Activated CD8-positive, alpha-beta memory T cell treated with anti-CD3 and anti-CD28 coated beads for 4 hours (primary cell): ENCODE measurements around the gene MRPL55.
A peak's percentile ranks its signal among the peaks of the same experiment; 100 is the strongest.

ENCODE experiments used
- DNase-seq, 2 donors: peaks; one replicate each; pipeline ENCODE4 v3.0.0-alpha.2; 2020; ENCODE audit warnings: low read depth in 2 of 2

The MRPL55 gene

GRCh38 chr1:228147768-228148167, 38.7 kb upstream of the MRPL55 start:
- DNase-seq: no peak

GRCh38 chr1:228147151-228147693, 38.1 kb upstream of the MRPL55 start:
- DNase-seq: no peak

- DNase-seq: no peak
Observed at GRCh38 chr1:228146417-228147150, 37.5 kb upstream of the MRPL55 start.

- DNase-seq: no peak
Observed at GRCh38 chr1:228145463-228146416, 36.6 kb upstream of the MRPL55 start.

GRCh38 chr1:228144993-228145343, 35.9 kb upstream of the MRPL55 start:
- no peak for DNase-seq

GRCh38 chr1:228144193-228144992, 35.3 kb upstream of the MRPL55 start:
- no peak for DNase-seq

- no peak for DNase-seq
Observed at GRCh38 chr1:228143480-228144192, 34.5 kb upstream of the MRPL55 start.

GRCh38 chr1:228142701-228143136, 33.6 kb upstream of the MRPL55 start:
- DNase-seq: no peak

GRCh38 chr1:228142155-228142691, 33.1 kb upstream of the MRPL55 start:
- DNase-seq: no peak

GRCh38 chr1:228141226-228142044, 32.3 kb upstream of the MRPL55 start:
- DNase-seq: no peak

GRCh38 chr1:228140724-228141225, 31.7 kb upstream of the MRPL55 start:
- no peak for DNase-seq

- DNase-seq: peak; percentile 100
Observed at GRCh38 chr1:228139931-228140723, 31.0 kb upstream of the MRPL55 start, which contains the start of gene GUK1. Gene GUK1 (plus strand): TSS chr1:228140279. CDS start chr1:228140303, 24 bp downstream.

- no peak for DNase-seq
Observed at GRCh38 chr1:228139406-228139930, 30.4 kb upstream of the MRPL55 start.

- no peak for DNase-seq
Observed at GRCh38 chr1:228136901-228137300, 27.8 kb upstream of the MRPL55 start.

- DNase-seq: no peak
Observed at GRCh38 chr1:228134591-228134990, 25.5 kb upstream of the MRPL55 start.

- no peak for DNase-seq
Observed at GRCh38 chr1:228131766-228132165, 22.7 kb upstream of the MRPL55 start.

- no peak for DNase-seq
Observed at GRCh38 chr1:228125185-228125584, 16.1 kb upstream of the MRPL55 start.

GRCh38 chr1:228123505-228123904, 14.4 kb upstream of the MRPL55 start:
- no peak for DNase-seq
